Measurements from ENCODE around the gene SLC19A3. TPM values are rescaled to one million over a fixed set of nuclear protein-coding genes. Genes with fewer than 3 reads are reported as not detected.

Gene SLC19A3
- total and polyA plus RNA-seq, 4 donors, result 2.8 to 6.1 (median 4.7) TPM

GRCh38 chr2:227643990-227644551 is 73.8 kb downstream of the SLC19A3 start:
- no peak overlapping the region for H3K27ac ChIP-seq (ENCODE audit: low read depth, low read length)
- 80% methylated on average over 1 of the region's 5 CpGs for WGBS (ENCODE audit: insufficient coverage)
- no peak overlapping the region for H3K4me3 ChIP-seq (ENCODE audit: low read depth, low read length)
- no peaks in the 10 kb centered on the region for H3K9me3 ChIP-seq (ENCODE audit: control insufficient read depth, insufficient read depth, low read length)
- no peaks in the 10 kb centered on the region for H3K27me3 ChIP-seq (ENCODE audit: control insufficient read depth, insufficient read depth, low read length)
- no peak for DNase-seq (ENCODE audit: low read depth in 4 of 6, low spot score in 6 of 6)
- H3K4me1 ChIP-seq (ENCODE audit: control insufficient read depth, insufficient read depth, low read length), result no peaks in the 10 kb centered on the region
- H3K36me3 ChIP-seq (ENCODE audit: control insufficient read depth, insufficient read depth, low read length), result no peaks in the 10 kb centered on the region

GRCh38 chr2:227642656-227643055 is 75.2 kb downstream of the SLC19A3 start:
- no peaks in the 10 kb centered on the region for H3K36me3 ChIP-seq (ENCODE audit: control insufficient read depth, insufficient read depth, low read length)
- no peaks in the 10 kb centered on the region for H3K9me3 ChIP-seq (ENCODE audit: control insufficient read depth, insufficient read depth, low read length)
- WGBS (ENCODE audit: insufficient coverage), result 39% methylated on average over 2 of the region's 2 CpGs
- H3K27me3 ChIP-seq (ENCODE audit: control insufficient read depth, insufficient read depth, low read length), result no peaks in the 10 kb centered on the region
- H3K4me3 ChIP-seq (ENCODE audit: low read depth, low read length), result no peak overlapping the region
- no peak for DNase-seq (ENCODE audit: low read depth in 4 of 6, low spot score in 6 of 6)
- no peaks in the 10 kb centered on the region for H3K4me1 ChIP-seq (ENCODE audit: control insufficient read depth, insufficient read depth, low read length)
- H3K27ac ChIP-seq (ENCODE audit: low read depth, low read length), result no peak overlapping the region

- Histone ChIP-seq H3K9me3 (ENCODE audit: control insufficient read depth, insufficient read depth, low read length) (no peaks in the 10 kb centered on the region), H3K27me3 (ENCODE audit: control insufficient read depth, insufficient read depth, low read length) (no peaks in the 10 kb centered on the region), H3K27ac (ENCODE audit: low read depth, low read length) (no peak overlapping the region), H3K4me3 (ENCODE audit: low read depth, low read length) (no peak overlapping the region), H3K36me3 (ENCODE audit: control insufficient read depth, insufficient read depth, low read length) (no peaks in the 10 kb centered on the region), H3K4me1 (ENCODE audit: control insufficient read depth, insufficient read depth, low read length) (no peaks in the 10 kb centered on the region)
- peak in 1 of 6 donors; percentile 38 for DNase-seq (ENCODE audit: low read depth in 4 of 6, low spot score in 6 of 6)
- WGBS (ENCODE audit: insufficient coverage), result no CpG with 5 or more reads among the region's 3 CpGs
These were observed 83.6 kb downstream of the SLC19A3 start for GRCh38 chr2:227634201-227634600.

Small RNAs within 50 kb of the gene (small RNA-seq; reads per million reads assigned to genes)
- not detected for gene RNA5SP121 (ENCODE audit: low replicate concordance)

Other genes starting within 250 kb of the SLC19A3 start
- 100 to 1,000 TPM in 1 of 2 donors, 10 to 100 TPM in 1; 72.4 to 113 TPM for gene AGFG1, start 245.9 kb downstream of the SLC19A3 start, total RNA-seq
- gene AGFG1, start 245.9 kb downstream of the SLC19A3 start, polyA plus RNA-seq (ENCODE audit: insufficient read length in 2 of 2), result 10 to 100 TPM; 76.6 to 88.0 TPM
- not detected for gene SCYGR2, start 119.1 kb downstream of the SLC19A3 start, total RNA-seq
- gene SCYGR2, start 119.1 kb downstream of the SLC19A3 start, polyA plus RNA-seq (ENCODE audit: insufficient read length in 2 of 2), result not detected
- gene SCYGR3, start 103.2 kb downstream of the SLC19A3 start, total RNA-seq, result not detected
- gene SCYGR3, start 103.2 kb downstream of the SLC19A3 start, polyA plus RNA-seq (ENCODE audit: insufficient read length in 2 of 2), result not detected
- gene SCYGR4, start 100.5 kb downstream of the SLC19A3 start, total RNA-seq, result not detected
- under 1 TPM; 0.51 to 0.57 TPM for gene SCYGR4, start 100.5 kb downstream of the SLC19A3 start, polyA plus RNA-seq (ENCODE audit: insufficient read length in 2 of 2)
- not detected for gene SCYGR5, start 51.2 kb downstream of the SLC19A3 start, total RNA-seq
- gene SCYGR5, start 51.2 kb downstream of the SLC19A3 start, polyA plus RNA-seq (ENCODE audit: insufficient read length in 2 of 2), result not detected
- not detected for gene SCYGR6, start 6.7 kb upstream of the SLC19A3 start, total RNA-seq
- not detected for gene SCYGR6, start 6.7 kb upstream of the SLC19A3 start, polyA plus RNA-seq (ENCODE audit: insufficient read length in 2 of 2)
- not detected for gene SCYGR7, start 10.3 kb upstream of the SLC19A3 start, total RNA-seq
- gene SCYGR7, start 10.3 kb upstream of the SLC19A3 start, polyA plus RNA-seq (ENCODE audit: insufficient read length in 2 of 2), result not detected
- gene SCYGR8, start 27.9 kb upstream of the SLC19A3 start, total RNA-seq, result not detected
- not detected for gene SCYGR8, start 27.9 kb upstream of the SLC19A3 start, polyA plus RNA-seq (ENCODE audit: insufficient read length in 2 of 2)
- gene CCL20, start 95.8 kb upstream of the SLC19A3 start, total RNA-seq, result not detected
- gene CCL20, start 95.8 kb upstream of the SLC19A3 start, polyA plus RNA-seq (ENCODE audit: insufficient read length in 2 of 2), result under 1 TPM; 0.49 to 0.50 TPM
- 10 to 100 TPM in 1 of 2 donors, 1 to 10 TPM in 1; 5.0 to 16.6 TPM for gene DAW1, start 153.6 kb upstream of the SLC19A3 start, total RNA-seq
- gene DAW1, start 153.6 kb upstream of the SLC19A3 start, polyA plus RNA-seq (ENCODE audit: insufficient read length in 2 of 2), result 10 to 100 TPM in 1 of 2 donors, 1 to 10 TPM in 1; 8.7 to 10.7 TPM

All from spinal cord (tissue), 10 donors.